Activated naive CD8-positive, alpha-beta T cell treated with anti-CD3 and anti-CD28 coated beads, Interleukin-2, amount 10 ng/mL, durations not matched to agents 7 days and 5 days (primary cell): ENCODE measurements around the gene FAM153A. TPM values are rescaled to one million over a fixed set of nuclear protein-coding genes. Genes with fewer than 3 reads are reported as not detected.
"Not testable (repeated sequence)": the region's sequence is repeated elsewhere in the genome, so short reads cannot be mapped to it uniquely, and the experiment has no call there.

Source experiments
- ATAC-seq: fragments of 150-1000 bp; cut with Tn5 transposase; one replicate; pipeline ENCODE4 v1.10.0; 2021; ENCODE audit warnings: low read depth, moderate library complexity
- POLR2A ChIA-PET: fragments of 350-600 bp; sonication (Branson Sonifier 250); formaldehyde crosslinking; loops from one replicate; lab custom pipeline; 2021; ENCODE audit warnings: antibody characterized with exemption; lab: Charles Lee
- DNase-seq: peaks from one replicate; pipeline ENCODE4 v3.0.0; 2021
- H3K27ac Mint-ChIP-seq: one replicate; pipeline ENCODE4 v1.8.0; 2022; ENCODE audit warnings: mild to moderate bottlenecking, mixed read lengths
- H3K27me3 Mint-ChIP-seq: one replicate; pipeline ENCODE4 v1.8.0; 2022; ENCODE audit warnings: mild to moderate bottlenecking, moderate library complexity, mixed read lengths
- H3K36me3 Mint-ChIP-seq: one replicate; pipeline ENCODE4 v1.8.0; 2021; ENCODE audit warnings: mild to moderate bottlenecking, mixed read lengths
- H3K4me1 Mint-ChIP-seq: one replicate; pipeline ENCODE4 v1.8.0; 2021; ENCODE audit warnings: mixed read lengths
- H3K4me3 Mint-ChIP-seq: one replicate; pipeline ENCODE4 v1.8.0; 2022; ENCODE audit warnings: mild to moderate bottlenecking, moderate library complexity, mixed read lengths
- H3K9me3 Mint-ChIP-seq: one replicate; pipeline ENCODE4 v1.8.0; 2021; ENCODE audit warnings: mixed read lengths
- total RNA-seq, 2 experiments: library from RNA; stranded (reverse); gene quantifications; one replicate each; pipeline ENCODE4 v1.2.3, GENCODE V29; 2021

FAM153A gene
- total RNA-seq, 2 experiments from 2014 or later: 41.7 to 42.0 TPM

GRCh38 chr5:177695356-177695930, 87.3 kb downstream of the FAM153A start:
- ATAC-seq, H3K4me1 Mint-ChIP-seq, H3K36me3 Mint-ChIP-seq, H3K27me3 Mint-ChIP-seq, DNase-seq, POLR2A ChIA-PET, H3K4me3 Mint-ChIP-seq, H3K9me3 Mint-ChIP-seq, H3K27ac Mint-ChIP-seq: not testable (repeated sequence)

GRCh38 chr5:177694518-177694835, 88.2 kb downstream of the FAM153A start:
- POLR2A ChIA-PET, H3K4me3 Mint-ChIP-seq, DNase-seq, H3K9me3 Mint-ChIP-seq, H3K27me3 Mint-ChIP-seq, H3K36me3 Mint-ChIP-seq, H3K4me1 Mint-ChIP-seq, ATAC-seq, H3K27ac Mint-ChIP-seq: not testable (repeated sequence)

DNA sequence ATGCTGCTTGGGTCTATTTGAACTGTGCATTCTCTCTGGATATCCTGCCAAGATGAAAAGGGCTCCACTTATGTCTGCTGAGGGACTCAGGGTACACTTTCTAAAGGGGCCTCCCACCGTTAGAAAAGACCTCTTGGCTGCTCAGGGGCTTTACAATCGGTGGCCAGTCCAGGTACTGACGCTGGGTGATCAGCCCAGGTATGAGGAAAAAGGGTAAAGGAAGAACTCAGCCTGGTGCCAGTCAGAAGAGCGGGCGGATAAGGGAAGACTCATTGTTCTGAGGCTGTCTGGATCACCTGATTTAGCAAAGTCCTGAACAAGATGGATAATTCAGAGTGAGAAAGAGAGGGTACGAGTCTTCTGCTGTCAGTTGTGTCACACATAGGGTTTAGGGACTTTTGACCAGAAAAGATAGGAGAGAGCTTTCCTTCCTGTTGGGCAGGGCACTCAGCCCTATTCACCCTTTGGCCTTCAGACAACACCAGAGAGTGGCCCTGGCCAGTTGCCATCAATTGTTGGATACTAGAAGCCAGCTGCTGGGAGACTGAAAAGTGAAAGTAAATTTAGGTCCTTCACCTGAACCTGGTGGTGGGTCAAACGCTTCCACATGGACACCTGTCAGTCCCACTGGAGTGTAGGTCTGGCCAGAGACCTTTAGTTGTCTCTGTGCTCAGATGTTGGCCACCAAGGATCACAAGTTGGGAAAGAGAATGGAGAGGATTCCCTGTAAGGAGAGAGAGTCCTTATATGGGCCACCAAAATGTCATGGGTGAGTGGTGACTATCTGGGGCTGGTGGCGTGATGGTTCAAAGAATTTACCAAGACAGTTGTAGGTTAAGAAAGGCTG, 88.8 kb downstream of the FAM153A start:
- DNase-seq, H3K36me3 Mint-ChIP-seq, H3K27me3 Mint-ChIP-seq, ATAC-seq, POLR2A ChIA-PET, H3K9me3 Mint-ChIP-seq, H3K4me1 Mint-ChIP-seq, H3K27ac Mint-ChIP-seq, H3K4me3 Mint-ChIP-seq: not testable (repeated sequence)

DNA sequence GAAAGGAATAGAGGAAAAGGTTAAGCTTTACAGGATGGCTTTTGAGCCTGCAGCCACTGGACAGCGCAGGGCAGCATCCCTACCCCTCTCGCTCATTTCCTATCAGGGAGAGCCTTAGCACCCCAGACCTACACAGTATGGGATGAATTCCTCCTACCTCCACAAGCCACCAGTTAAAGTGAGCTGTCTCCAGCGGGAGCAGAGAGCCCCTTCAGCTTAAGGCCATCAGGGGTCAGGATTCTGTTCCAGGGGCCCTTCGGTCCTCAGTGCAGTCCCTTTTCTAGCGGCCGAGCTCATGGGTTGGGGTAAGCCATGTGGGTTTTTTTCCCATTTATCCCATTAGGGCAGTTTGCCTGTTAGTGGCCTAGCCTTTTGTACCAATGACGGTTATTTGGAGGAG, 89.7 kb downstream of the FAM153A start:
- DNase-seq, H3K27ac Mint-ChIP-seq, ATAC-seq, H3K4me1 Mint-ChIP-seq, H3K9me3 Mint-ChIP-seq, H3K36me3 Mint-ChIP-seq, H3K27me3 Mint-ChIP-seq, POLR2A ChIA-PET, H3K4me3 Mint-ChIP-seq: not testable (repeated sequence)

GRCh38 chr5:177692507-177692906, 90.2 kb downstream of the FAM153A start:
- H3K27ac Mint-ChIP-seq, H3K4me3 Mint-ChIP-seq, H3K36me3 Mint-ChIP-seq, H3K4me1 Mint-ChIP-seq, DNase-seq, ATAC-seq, H3K9me3 Mint-ChIP-seq, H3K27me3 Mint-ChIP-seq, POLR2A ChIA-PET: not testable (repeated sequence)

DNA sequence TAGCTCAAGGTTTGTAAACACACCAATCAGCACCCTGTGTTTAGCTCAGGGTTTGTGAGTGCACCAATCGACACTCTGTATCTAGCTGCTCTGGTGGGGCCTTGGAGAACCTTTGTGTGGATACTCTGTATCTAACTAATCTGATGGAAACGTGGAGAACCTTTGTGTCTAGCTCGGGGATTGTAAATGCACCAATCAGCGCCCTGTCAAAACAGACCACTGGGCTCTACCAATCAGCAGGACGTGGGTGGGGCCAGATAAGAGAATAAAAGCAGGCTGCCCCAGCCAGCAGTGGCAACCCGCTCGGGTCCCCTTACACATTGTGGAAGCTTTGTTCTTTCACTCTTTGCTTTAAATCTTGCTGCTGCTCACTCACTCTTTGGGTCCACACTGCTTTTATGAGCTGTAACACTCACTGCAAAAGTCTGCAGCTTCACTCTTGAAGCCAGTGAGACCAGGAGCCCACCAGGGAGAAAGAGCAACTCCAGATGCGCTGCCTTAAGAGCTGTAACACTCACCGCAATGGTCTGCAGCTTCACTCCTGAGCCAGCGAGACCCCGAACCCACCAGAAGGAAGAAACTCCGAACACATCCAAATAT, 93.6 kb downstream of the FAM153A start:
- POLR2A ChIA-PET, H3K4me3 Mint-ChIP-seq, DNase-seq, H3K27me3 Mint-ChIP-seq, ATAC-seq, H3K4me1 Mint-ChIP-seq, H3K36me3 Mint-ChIP-seq, H3K9me3 Mint-ChIP-seq, H3K27ac Mint-ChIP-seq: not testable (repeated sequence)

DNA sequence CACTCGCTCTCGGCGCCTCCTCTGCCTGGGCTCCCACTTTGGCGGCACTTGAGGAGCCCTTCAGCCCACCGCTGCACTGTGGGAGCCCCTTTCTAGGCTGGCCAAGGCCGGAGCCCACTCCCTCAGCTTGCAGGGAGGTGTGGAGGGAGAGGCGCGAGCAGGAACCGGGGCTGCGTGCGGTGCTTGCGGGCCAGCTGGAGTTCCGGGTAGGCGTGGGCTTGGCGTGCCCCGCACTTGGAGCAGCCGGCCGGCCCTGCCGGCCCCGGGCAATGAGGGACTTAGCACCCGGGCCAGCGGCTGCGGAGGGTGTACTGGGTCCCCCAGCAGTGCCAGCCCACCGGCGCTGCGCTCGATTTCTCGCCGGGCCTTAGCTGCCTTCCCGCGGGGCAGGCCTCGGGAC, 94.6 kb downstream of the FAM153A start:
- H3K4me3 Mint-ChIP-seq, H3K27me3 Mint-ChIP-seq, H3K27ac Mint-ChIP-seq, H3K4me1 Mint-ChIP-seq, POLR2A ChIA-PET, H3K9me3 Mint-ChIP-seq, DNase-seq, H3K36me3 Mint-ChIP-seq, ATAC-seq: not testable (repeated sequence)

- H3K27me3 Mint-ChIP-seq, POLR2A ChIA-PET, H3K36me3 Mint-ChIP-seq, H3K27ac Mint-ChIP-seq, H3K9me3 Mint-ChIP-seq, DNase-seq, H3K4me1 Mint-ChIP-seq, H3K4me3 Mint-ChIP-seq, ATAC-seq: not testable (repeated sequence)
Measured at GRCh38 chr5:177681920-177682319, 100.8 kb downstream of the FAM153A start.

Other genes starting within 250 kb of the FAM153A start
- 100 to 1,000 TPM; 142 to 153 TPM for gene FAM193B, start 228.3 kb downstream of the FAM153A start, total RNA-seq
- 10 to 100 TPM; 81.0 to 83.2 TPM for gene TMED9, start 190.7 kb downstream of the FAM153A start, total RNA-seq
- 10 to 100 TPM; 26.2 to 28.5 TPM for gene B4GALT7, start 182.8 kb downstream of the FAM153A start, total RNA-seq
- not detected for gene PROP1, start 213.3 kb upstream of the FAM153A start, total RNA-seq